Measurements from ENCODE around the gene ANKRD12. TPM values are rescaled to one million over a fixed set of nuclear protein-coding genes. Genes with fewer than 3 reads are reported as not detected.
A peak's percentile ranks its signal among the peaks of the same experiment; 100 is the strongest.

ANKRD12 gene
- polyA plus RNA-seq, 1 donor (not counting 4 experiments of a cell fraction or from before 2014, with no cell fraction given), result 8.0 TPM

DNA sequence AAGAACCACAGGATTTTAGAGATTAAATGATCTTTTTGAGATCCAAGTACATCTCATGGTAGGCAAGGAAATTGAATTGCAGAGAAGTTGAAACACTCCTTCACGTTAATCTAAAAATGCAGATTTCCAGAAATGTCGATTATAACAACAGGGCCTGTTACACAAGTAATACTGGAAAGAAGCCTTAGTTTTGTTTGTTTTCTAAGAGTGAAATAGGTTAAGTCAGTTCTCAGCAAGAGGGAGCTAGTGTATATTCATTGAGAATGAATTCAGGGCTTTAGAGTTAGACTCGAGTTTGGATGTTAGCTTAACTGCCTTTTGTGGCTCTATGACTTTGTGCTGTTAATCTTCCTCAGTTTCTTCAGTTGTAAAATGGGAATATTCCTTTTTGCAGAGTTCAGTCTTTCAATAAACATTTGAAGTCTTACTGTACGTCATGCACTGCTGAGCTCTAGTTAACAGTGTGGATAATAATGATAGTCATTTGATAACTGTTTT, 33.2 kb upstream of the ANKRD12 start:
- TF ChIP-seq, protein P1, sequence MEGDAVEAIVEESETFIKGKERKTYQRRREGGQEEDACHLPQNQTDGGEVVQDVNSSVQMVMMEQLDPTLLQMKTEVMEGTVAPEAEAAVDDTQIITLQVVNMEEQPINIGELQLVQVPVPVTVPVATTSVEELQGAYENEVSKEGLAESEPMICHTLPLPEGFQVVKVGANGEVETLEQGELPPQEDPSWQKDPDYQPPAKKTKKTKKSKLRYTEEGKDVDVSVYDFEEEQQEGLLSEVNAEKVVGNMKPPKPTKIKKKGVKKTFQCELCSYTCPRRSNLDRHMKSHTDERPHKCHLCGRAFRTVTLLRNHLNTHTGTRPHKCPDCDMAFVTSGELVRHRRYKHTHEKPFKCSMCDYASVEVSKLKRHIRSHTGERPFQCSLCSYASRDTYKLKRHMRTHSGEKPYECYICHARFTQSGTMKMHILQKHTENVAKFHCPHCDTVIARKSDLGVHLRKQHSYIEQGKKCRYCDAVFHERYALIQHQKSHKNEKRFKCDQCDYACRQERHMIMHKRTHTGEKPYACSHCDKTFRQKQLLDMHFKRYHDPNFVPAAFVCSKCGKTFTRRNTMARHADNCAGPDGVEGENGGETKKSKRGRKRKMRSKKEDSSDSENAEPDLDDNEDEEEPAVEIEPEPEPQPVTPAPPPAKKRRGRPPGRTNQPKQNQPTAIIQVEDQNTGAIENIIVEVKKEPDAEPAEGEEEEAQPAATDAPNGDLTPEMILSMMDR (optimal IDR thresholded peaks at IDR 0.05 in 1 of 3, IDR thresholded peaks at IDR 0.05 in 1 of 3, conservative IDR thresholded peaks at IDR 0.05 in 1 of 3; ENCODE audit: extremely low read depth in 1 of 3, insufficient read depth in 2 of 3, low read length in 3 of 3), result peak in 1 of 3 experiments; percentile 8
- no peak for TF ChIP-seq EZH2 (IDR thresholded peaks at IDR 0.05; ENCODE audit: low read length)
- DNase-seq (ENCODE audit: low read depth, low spot score) (no peak), FAIRE-seq (peak; percentile 36)
- Histone ChIP-seq H3K9me3 (ENCODE audit: control insufficient read depth, low read depth, low read length) (no peaks in the 10 kb centered on the region), H3K4me1 (ENCODE audit: control insufficient read depth, extremely low read depth, insufficient read depth, low read length) (peaks cover 31% of the 10 kb centered on the region), H3K27ac (ENCODE audit: control insufficient read depth, insufficient read depth, low read length) (peak overlapping the region; percentile 93), H2AFZ (ENCODE audit: control insufficient read depth, low read length) (no peak overlapping the region), H3K9me1 (ENCODE audit: control insufficient read depth, extremely low read depth, insufficient read depth, low read length) (no peaks in the 10 kb centered on the region), H3K36me3 (ENCODE audit: control insufficient read depth in 2 of 2, extremely low read depth in 1 of 2, insufficient read depth in 2 of 2, low read length in 2 of 2) (no peaks in the 10 kb centered on the region), H3K79me2 (ENCODE audit: control insufficient read depth, insufficient read depth, low read length) (peaks cover 61% of the 10 kb centered on the region), H3K4me2 (ENCODE audit: control insufficient read depth, extremely low read depth, insufficient read depth, low read depth, low read length) (peak overlapping the region; percentile 97), H3K4me3 (ENCODE audit: control insufficient read depth in 2 of 3, extremely low read depth in 1 of 3, insufficient read depth in 2 of 3, low read depth in 1 of 3, low read length in 3 of 3) (peak overlapping the region; percentile 54 to 96 (median 93)), H3K27me3 (ENCODE audit: control insufficient read depth, extremely low read depth, insufficient read depth, low read length) (no peaks in the 10 kb centered on the region), H3K9ac (ENCODE audit: control insufficient read depth, extremely low read depth, insufficient read depth, low read length) (peak overlapping the region; percentile 95), H4K20me1 (ENCODE audit: control insufficient read depth, extremely low read depth, insufficient read depth, low read length) (peaks cover 2% of the 10 kb centered on the region)
- dilution Hi-C loops (cut with MboI; ENCODE audit: extremely low pct_ligation_motif_present, low sequenced_read_pairs), result no loop called here

DNA sequence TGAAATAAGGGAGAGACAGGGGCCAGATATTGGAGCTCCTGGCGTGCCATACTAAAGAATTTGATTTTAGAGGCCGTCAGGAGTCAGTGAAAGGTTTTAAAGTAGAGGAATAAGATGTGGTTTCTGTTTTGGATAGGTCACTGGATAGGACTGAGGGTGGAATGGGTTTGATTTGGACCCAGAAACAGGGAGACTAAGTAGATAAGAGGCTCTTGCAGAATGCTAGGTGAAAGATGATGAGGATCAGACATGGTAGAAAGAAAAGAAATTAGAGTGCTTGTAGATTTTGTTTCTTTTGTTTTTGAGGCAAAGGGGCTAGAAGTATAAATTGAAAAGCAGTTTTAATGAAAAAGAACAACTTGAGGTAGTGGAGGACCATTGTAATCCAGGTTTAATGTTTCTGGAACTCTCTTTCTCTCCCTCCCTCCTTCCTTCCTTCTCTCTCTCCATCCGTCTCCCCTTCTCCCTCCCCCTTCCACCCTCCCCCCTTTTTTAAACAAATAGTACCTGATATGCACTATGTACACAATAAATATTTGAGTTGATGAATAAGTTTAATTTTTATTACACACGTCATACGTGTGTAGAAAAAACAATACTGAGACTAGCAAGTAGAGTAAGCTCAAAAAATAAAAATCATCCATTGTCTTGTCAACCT, 32.2 kb upstream of the ANKRD12 start:
- FAIRE-seq, result no peak
- no peak for TF ChIP-seq EZH2 (IDR thresholded peaks at IDR 0.05; ENCODE audit: low read length)
- TF ChIP-seq, protein P1 (optimal IDR thresholded peaks at IDR 0.05 in 1 of 3, IDR thresholded peaks at IDR 0.05 in 1 of 3, conservative IDR thresholded peaks at IDR 0.05 in 1 of 3; ENCODE audit: extremely low read depth in 1 of 3, insufficient read depth in 2 of 3, low read length in 3 of 3), result no peak
- Histone ChIP-seq H4K20me1 (ENCODE audit: control insufficient read depth, extremely low read depth, insufficient read depth, low read length) (peaks cover 2% of the 10 kb centered on the region), H3K27me3 (ENCODE audit: control insufficient read depth, extremely low read depth, insufficient read depth, low read length) (no peaks in the 10 kb centered on the region), H3K4me2 (ENCODE audit: control insufficient read depth, extremely low read depth, insufficient read depth, low read depth, low read length) (peak overlapping the region; percentile 97), H3K79me2 (ENCODE audit: control insufficient read depth, insufficient read depth, low read length) (peaks cover 70% of the 10 kb centered on the region), H3K27ac (ENCODE audit: control insufficient read depth, insufficient read depth, low read length) (peak overlapping the region; percentile 93), H3K4me3 (ENCODE audit: control insufficient read depth in 2 of 3, extremely low read depth in 1 of 3, insufficient read depth in 2 of 3, low read depth in 1 of 3, low read length in 3 of 3) (peak overlapping the region; percentile 54 to 96 (median 93)), H3K4me1 (ENCODE audit: control insufficient read depth, extremely low read depth, insufficient read depth, low read length) (peaks cover 31% of the 10 kb centered on the region), H2AFZ (ENCODE audit: control insufficient read depth, low read length) (no peak overlapping the region), H3K36me3 (ENCODE audit: control insufficient read depth in 2 of 2, extremely low read depth in 1 of 2, insufficient read depth in 2 of 2, low read length in 2 of 2) (no peaks in the 10 kb centered on the region), H3K9me1 (ENCODE audit: control insufficient read depth, extremely low read depth, insufficient read depth, low read length) (no peaks in the 10 kb centered on the region), H3K9me3 (ENCODE audit: control insufficient read depth, low read depth, low read length) (no peaks in the 10 kb centered on the region), H3K9ac (ENCODE audit: control insufficient read depth, extremely low read depth, insufficient read depth, low read length) (peak overlapping the region; percentile 95)
- dilution Hi-C loops (cut with MboI; ENCODE audit: extremely low pct_ligation_motif_present, low sequenced_read_pairs), result no loop called here
- DNase-seq (ENCODE audit: low read depth, low spot score), result no peak
